Non-pigmented ciliary epithelial cell (primary cell): ENCODE results near the gene PCDHA10.
"Not testable (repeated sequence)": the region's sequence is repeated elsewhere in the genome, so short reads cannot be mapped to it uniquely, and the experiment has no call there.

ENCODE experiments used
- DNase-seq: peaks from one replicate; pipeline ENCODE4 v3.0.0-alpha.2; 2010; ENCODE audit warnings: low read depth

PCDHA10 gene, protein sequence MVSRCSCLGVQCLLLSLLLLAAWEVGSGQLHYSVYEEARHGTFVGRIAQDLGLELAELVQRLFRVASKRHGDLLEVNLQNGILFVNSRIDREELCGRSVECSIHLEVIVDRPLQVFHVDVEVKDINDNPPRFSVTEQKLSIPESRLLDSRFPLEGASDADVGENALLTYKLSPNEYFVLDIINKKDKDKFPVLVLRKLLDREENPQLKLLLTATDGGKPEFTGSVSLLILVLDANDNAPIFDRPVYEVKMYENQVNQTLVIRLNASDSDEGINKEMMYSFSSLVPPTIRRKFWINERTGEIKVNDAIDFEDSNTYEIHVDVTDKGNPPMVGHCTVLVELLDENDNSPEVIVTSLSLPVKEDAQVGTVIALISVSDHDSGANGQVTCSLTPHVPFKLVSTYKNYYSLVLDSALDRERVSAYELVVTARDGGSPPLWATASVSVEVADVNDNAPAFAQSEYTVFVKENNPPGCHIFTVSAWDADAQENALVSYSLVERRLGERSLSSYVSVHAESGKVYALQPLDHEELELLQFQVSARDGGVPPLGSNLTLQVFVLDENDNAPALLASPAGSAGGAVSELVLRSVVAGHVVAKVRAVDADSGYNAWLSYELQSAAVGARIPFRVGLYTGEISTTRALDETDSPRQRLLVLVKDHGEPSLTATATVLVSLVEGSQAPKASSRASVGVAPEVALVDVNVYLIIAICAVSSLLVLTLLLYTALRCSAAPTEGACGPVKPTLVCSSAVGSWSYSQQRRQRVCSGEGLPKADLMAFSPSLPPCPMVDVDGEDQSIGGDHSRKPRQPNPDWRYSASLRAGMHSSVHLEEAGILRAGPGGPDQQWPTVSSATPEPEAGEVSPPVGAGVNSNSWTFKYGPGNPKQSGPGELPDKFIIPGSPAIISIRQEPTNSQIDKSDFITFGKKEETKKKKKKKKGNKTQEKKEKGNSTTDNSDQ

DNA sequence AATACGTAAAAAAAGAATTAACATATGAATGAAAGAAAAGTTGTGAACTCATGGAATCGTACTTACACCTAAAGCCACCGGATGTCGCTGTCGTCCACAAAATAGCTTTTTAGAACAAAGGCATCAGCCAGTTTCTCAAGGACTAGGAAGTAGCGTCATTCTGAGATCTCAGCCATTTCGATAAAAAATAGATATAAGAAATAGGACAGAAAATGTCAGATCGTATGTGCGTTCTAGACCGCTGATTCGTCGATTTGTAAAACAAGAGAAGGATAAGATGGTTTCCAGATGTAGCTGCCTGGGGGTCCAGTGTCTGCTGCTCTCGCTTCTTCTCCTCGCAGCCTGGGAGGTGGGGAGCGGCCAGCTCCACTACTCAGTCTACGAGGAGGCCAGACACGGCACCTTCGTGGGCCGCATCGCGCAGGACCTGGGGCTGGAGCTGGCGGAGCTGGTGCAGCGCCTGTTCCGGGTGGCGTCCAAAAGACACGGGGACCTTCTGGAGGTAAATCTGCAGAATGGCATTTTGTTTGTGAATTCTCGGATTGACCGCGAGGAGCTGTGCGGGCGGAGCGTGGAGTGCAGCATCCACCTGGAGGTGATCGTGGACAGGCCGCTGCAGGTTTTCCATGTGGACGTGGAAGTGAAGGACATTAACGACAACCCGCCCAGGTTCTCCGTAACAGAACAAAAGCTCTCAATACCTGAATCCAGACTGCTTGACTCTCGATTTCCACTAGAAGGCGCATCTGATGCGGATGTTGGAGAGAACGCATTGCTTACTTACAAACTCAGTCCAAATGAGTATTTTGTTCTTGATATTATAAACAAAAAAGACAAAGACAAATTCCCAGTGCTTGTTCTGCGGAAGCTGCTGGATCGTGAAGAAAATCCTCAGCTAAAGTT is at the start of gene PCDHA10:
Gene PCDHA10, plus strand, starts transcription at position 126 of the 903 bp plus-strand sequence. Its CDS starts 152 bp downstream, at position 278.
- DNase-seq = no peak

DNA sequence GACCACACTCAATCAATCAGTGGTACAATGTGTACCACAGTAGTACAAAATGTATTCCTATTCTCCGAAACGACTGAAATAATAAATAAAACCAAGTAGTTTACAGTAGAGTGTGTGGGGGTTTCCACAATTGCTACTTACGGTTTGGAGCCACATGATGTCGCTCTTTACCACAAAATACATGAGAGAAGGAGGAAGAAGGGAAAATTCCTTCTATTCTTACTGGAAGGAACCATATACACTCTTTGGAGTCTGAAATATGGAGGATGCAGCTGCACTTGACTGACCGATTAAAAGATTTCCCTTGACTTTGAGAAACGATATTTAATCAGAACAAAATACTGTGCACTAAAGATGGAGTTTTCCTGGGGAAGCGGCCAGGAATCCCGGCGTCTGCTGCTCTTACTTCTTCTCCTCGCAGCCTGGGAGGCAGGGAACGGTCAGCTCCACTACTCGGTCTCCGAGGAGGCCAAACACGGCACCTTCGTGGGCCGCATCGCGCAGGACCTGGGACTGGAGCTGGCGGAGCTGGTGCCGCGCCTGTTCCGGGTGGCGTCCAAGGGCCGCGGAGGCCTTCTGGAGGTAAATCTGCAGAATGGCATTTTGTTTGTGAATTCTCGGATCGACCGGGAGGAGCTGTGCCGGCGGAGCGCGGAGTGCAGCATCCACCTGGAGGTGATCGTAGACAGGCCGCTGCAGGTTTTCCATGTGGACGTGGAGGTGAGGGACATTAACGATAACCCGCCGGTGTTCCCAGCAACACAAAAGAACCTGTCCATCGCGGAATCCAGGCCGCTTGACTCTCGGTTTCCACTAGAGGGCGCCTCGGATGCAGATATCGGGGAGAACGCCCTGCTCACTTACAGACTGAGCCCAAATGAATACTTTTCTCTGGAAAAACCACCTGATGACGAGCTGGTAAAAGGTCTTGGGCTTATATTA is 48.6 kb upstream of the PCDHA10 start, which contains the start of gene PCDHA4:
Gene PCDHA4, plus strand, starts transcription at position 235 of the 942 bp plus-strand sequence.
- no peak for DNase-seq

DNA sequence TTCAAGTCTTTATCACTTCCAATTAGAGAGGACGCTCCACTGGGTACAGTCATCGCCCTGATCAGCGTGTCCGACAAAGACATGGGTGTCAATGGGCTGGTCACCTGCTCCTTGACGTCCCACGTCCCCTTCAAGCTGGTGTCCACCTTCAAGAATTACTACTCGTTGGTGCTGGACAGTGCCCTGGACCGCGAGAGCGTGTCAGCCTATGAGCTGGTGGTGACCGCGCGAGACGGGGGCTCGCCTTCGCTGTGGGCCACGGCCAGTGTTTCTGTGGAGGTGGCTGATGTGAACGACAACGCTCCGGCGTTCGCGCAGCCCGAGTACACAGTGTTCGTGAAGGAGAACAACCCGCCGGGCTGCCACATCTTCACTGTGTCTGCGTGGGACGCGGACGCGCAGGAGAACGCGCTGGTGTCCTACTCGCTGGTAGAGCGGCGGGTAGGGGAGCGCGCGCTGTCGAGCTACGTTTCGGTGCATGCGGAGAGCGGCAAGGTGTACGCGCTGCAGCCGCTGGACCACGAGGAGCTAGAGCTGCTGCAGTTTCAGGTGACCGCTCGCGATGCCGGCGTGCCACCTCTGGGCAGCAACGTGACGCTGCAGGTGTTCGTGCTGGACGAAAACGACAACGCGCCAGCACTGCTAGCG is 47.3 kb upstream of the PCDHA10 start:
- DNase-seq = not testable (repeated sequence)

DNA sequence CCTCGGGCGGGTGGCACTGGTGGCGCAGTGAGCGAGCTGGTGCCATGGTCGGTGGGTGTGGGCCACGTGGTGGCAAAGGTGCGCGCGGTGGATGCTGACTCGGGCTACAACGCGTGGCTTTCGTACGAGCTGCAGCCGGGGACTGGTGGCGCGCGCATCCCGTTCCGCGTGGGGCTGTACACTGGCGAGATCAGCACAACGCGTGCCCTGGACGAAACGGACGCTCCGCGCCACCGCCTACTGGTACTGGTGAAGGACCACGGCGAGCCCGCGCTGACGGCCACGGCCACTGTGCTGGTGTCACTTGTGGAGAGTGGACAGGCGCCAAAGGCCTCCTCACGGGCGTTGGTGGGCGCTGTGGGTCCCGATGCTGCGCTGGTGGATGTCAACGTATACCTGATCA is 46.8 kb upstream of the PCDHA10 start:
- DNase-seq = no peak

DNA sequence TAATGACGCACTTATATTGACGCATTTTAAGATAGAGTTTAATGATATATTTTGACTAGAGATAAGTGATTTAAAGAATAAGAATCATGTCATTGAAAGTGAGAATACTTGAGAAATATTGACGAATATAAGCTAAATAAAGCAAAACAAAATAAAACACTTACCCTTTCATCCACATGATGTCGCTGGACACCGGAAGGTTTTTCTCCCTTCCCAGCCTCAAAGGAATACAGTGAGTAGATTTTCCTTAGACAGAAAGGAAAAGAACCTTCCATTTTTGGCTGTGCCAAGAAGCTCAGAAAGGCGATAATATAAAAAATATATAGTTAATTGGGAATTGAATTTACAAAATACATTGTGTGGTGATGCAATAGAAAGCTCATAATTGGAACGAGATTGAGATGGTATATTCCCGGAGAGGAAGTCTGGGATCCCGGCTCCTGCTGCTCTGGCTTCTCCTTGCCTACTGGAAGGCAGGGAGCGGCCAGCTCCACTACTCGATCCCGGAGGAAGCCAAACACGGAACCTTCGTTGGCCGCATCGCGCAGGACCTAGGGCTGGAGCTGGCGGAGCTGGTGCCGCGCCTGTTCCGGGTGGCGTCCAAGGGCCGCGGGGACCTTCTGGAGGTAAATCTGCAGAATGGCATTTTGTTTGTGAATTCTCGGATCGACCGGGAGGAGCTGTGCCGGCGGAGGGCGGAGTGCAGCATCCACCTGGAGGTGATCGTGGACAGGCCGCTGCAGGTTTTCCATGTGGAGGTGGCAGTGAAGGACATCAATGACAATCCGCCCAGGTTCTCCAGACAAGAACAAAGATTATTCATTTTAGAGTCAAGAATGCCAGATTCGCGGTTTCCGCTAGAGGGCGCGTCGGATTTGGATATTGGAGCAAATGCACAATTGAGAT is 34.1 kb upstream of the PCDHA10 start, which contains the start of gene PCDHA5:
Gene PCDHA5, plus strand, starts transcription at position 239 of the 906 bp plus-strand sequence.
- DNase-seq = no peak

DNA sequence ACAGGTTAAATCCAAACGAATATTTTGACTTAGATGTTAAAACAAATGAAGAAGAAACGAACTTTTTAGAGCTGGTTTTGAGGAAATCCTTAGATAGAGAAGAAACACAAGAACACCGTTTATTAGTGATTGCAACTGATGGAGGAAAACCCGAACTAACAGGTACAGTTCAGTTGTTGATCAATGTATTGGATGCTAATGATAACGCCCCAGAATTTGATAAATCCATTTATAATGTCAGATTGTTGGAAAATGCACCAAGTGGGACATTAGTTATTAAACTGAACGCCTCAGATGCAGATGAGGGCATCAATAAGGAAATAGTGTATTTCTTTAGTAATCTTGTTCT is 33.4 kb upstream of the PCDHA10 start:
- DNase-seq = no peak

DNA sequence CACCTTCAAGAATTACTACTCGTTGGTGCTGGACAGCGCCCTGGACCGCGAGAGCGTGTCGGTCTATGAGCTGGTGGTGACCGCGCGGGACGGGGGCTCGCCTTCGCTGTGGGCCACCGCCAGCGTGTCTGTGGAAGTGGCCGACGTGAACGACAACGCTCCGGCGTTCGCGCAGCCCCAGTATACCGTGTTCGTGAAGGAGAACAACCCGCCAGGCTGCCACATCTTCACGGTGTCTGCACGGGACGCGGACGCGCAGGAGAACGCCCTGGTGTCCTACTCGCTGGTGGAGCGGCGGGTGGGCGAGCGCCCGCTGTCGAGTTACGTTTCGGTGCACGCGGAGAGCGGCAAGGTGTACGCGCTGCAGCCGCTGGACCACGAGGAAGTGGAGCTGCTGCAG is 32.7 kb upstream of the PCDHA10 start:
- DNase-seq = not testable (repeated sequence)

DNA sequence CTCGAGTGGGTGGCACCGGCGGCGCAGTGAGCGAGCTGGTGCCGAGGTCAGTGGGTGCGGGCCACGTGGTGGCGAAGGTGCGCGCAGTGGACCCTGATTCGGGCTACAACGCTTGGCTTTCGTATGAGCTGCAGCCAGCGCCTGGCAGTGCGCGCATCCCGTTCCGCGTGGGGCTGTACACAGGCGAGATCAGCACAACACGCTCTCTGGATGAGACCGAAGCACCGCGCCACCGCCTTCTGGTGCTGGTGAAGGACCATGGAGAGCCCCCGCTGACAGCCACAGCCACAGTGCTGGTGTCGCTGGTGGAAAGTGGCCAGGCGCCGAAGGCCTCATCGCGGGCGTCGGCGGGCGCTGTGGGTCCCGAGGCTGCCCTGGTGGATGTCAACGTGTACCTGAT is 32.2 kb upstream of the PCDHA10 start:
- no peak for DNase-seq

DNA sequence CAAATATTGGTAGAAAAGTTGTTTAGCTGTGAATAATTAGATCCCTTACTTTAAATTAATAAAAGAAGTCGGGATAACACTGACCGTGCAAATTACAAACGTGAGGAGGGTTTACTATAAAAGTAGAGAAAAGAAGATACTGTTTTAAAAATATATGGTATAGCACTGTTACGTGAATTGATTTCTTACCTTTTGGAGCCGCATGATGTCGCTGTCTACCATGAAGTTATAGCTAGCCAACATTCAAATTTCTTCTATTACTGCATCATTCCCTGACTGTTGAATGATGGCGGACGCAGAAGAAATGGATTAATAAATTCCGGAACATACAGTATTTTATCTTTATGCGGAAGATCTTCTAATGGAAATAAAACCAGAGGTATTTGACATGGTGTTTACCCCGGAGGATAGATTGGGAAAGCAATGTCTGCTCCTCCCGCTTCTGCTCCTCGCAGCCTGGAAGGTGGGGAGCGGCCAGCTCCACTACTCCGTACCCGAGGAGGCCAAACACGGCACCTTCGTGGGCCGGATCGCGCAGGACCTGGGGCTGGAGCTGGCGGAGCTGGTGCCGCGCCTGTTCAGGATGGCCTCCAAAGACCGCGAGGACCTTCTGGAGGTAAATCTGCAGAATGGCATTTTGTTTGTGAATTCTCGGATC is 27.9 kb upstream of the PCDHA10 start, which contains the start of gene PCDHA6:
Gene PCDHA6, plus strand, starts transcription at position 257 of the 658 bp plus-strand sequence. Its CDS starts 132 bp downstream, at position 389.
- DNase-seq = no peak

DNA sequence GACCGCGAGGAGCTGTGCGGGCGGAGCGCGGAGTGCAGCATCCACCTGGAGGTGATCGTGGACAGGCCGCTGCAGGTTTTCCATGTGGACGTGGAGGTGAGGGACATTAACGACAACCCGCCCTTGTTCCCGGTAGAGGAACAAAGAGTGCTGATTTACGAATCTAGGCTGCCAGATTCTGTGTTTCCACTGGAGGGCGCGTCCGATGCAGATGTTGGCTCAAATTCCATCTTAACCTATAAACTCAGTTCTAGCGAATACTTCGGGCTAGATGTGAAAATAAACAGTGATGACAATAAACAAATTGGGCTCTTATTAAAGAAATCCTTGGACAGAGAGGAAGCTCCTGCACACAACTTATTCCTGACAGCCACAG is 27.3 kb upstream of the PCDHA10 start:
- DNase-seq = no peak

DNA sequence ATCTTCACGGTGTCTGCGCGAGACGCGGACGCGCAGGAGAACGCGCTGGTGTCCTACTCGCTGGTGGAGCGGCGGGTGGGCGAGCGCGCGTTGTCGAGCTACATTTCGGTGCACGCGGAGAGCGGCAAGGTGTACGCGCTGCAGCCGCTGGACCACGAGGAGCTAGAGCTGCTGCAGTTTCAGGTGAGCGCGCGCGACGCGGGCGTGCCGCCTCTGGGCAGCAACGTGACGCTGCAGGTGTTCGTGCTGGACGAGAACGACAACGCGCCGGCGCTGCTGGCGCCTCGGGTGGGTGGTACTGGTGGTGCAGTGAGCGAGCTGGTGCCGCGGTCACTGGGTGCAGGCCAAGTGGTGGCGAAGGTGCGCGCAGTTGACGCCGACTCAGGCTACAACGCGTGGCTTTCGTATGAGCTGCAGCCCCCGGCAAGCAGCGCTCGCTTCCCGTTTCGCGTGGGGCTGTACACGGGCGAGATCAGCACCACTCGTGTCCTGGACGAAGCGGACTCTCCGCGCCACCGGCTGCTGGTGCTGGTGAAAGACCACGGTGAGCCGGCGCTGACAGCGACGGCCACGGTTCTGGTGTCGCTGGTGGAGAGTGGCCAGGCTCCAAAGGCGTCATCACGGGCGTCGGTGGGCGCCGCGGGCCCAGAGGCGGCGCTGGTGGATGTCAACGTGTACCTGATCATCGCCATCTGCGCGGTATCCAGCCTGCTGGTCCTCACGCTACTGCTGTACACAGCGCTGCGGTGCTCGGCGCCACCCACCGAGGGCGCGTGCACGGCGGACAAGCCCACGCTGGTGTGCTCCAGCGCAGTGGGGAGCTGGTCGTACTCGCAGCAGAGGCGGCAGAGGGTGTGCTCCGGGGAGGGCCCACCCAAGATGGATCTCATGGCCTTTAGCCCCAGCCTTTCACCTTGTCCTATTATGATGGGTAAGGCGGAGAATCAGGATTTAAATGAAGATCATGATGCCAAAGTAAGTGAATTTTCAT is 25.9 kb upstream of the PCDHA10 start:
- DNase-seq = not testable (repeated sequence)

DNA sequence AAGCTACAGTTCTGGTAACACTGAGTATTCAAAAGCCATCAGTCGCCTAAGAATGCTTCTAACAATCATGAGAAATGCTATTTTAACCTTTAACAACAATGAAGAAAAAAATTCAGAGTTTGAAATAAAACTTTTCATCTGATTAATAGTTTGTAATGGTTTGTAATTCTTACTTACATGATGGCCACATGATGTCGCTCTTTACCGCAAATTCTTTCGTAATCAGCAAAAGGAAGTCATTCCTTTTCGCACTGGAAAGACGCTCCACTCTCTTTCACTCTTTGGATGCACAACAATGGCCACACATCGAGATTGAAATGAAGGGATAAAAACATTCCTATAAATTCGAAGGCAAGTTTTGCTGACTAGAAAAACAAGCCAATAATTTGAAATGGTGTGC is 21.7 kb upstream of the PCDHA10 start, which contains the start of gene PCDHA7:
Gene PCDHA7, plus strand, starts transcription at position 277 of the 400 bp plus-strand sequence. Its CDS starts 115 bp downstream, at position 392.
- DNase-seq = no peak

DNA sequence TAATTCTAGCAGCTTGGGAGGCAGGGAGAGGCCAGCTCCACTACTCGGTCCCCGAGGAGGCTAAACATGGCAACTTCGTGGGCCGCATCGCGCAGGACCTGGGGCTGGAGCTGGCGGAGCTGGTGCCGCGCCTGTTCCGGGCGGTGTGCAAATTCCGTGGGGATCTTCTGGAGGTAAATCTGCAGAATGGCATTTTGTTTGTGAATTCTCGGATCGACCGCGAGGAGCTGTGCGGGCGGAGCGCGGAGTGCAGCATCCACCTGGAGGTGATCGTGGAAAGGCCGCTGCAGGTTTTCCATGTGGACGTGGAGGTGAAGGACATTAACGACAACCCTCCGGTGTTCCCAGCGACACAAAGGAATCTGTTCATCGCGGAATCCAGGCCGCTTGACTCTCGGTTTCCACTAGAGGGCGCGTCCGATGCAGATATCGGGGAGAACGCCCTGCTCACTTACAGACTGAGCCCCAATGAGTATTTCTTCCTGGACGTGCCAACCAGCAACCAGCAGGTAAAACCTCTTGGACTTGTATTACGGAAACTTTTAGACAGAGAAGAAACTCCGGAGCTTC is 21.2 kb upstream of the PCDHA10 start:
- DNase-seq = not testable (repeated sequence)

DNA sequence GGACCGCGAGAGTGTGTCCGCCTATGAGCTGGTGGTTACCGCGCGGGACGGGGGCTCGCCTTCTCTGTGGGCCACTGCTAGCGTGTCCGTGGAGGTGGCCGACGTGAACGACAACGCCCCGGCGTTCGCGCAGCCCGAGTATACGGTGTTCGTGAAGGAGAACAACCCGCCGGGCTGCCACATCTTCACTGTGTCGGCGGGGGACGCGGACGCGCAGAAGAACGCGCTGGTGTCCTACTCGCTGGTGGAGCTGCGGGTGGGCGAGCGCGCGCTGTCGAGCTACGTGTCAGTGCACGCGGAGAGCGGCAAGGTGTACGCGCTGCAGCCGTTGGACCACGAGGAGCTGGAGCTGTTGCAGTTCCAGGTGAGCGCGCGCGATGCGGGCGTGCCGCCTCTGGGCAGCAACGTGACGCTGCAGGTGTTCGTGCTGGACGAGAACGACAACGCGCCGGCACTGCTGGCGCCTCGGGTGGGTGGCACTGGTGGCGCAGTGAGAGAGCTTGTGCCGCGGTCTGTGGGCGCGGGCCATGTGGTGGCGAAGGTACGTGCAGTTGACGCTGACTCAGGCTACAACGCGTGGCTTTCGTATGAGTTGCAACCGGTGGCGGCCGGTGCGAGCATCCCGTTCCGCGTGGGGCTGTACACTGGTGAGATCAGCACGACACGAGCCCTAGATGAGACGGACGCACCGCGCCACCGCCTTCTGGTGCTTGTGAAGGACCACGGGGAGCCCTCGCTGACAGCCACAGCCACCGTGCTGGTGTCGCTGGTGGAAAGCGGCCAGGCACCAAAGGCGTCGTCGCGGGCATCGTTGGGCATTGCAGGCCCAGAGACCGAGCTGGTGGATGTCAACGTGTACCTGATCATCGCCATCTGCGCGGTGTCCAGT is 19.8 kb upstream of the PCDHA10 start:
- DNase-seq = no peak
